Measurements from ENCODE around the gene METTL15.

DNA sequence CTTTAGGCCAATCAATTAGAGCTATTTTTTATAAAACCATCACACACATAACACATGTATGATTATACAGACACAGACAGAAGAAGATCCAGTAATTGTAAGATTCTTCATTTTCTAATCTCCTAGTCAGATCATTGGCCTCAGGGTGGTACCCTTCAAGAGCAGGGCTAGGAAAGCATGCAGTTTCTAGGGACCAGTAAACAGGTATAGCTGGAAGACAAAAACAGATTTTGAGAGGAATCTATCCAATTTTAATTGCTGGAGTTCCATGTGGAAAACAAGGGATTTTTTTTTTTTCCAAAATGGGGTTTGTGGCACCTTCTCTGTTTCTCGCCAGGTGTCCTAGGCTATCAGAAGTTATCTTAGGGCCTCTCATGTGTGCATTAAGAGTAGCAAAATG is 29.6 kb downstream of the METTL15 start:
- TF ChIP-seq, protein P1, sequence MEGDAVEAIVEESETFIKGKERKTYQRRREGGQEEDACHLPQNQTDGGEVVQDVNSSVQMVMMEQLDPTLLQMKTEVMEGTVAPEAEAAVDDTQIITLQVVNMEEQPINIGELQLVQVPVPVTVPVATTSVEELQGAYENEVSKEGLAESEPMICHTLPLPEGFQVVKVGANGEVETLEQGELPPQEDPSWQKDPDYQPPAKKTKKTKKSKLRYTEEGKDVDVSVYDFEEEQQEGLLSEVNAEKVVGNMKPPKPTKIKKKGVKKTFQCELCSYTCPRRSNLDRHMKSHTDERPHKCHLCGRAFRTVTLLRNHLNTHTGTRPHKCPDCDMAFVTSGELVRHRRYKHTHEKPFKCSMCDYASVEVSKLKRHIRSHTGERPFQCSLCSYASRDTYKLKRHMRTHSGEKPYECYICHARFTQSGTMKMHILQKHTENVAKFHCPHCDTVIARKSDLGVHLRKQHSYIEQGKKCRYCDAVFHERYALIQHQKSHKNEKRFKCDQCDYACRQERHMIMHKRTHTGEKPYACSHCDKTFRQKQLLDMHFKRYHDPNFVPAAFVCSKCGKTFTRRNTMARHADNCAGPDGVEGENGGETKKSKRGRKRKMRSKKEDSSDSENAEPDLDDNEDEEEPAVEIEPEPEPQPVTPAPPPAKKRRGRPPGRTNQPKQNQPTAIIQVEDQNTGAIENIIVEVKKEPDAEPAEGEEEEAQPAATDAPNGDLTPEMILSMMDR (IDR thresholded peaks at IDR 0.05) = no peak
- TF ChIP-seq POLR2A (IDR thresholded peaks at IDR 0.05) = no peak
